GM12892 (cell line): ENCODE measurements around the gene CLRN2.

Experiments used
- POLR2A ChIP-seq: IDR thresholded peaks from 2 replicates; pipeline ENCODE4 v1.6.1; 2011; ENCODE audit warnings: low read depth, low read length, control low read depth
- POLR2AphosphoS5 ChIP-seq: IDR thresholded peaks from 2 replicates; pipeline ENCODE4 v1.6.1; 2011; ENCODE audit warnings: low read depth, low read length, control low read depth
- TAF1 ChIP-seq: IDR thresholded peaks from 2 replicates; pipeline ENCODE4 v1.6.1; 2011; ENCODE audit warnings: low read depth, mild to moderate bottlenecking, control low read depth, low read length, borderline replicate concordance

DNA sequence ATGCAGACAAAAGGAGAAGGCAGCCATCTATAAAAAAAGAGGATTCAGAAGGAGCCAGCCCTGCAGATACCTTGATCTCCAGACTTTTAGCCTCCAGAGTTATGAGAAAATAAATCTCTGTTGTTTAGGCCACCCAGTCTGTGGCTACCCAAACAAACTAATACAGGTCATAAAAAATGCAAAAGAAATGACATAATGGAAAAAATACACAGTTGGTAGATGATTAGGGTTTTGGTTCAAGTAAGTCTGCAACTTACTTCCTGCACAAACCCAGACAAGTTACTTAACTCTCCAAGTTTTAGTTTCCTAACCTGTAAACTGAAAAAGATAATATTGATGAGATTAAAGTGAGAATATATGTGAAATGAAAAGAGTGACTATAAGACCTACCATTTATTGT lies 14.4 kb upstream of the CLRN2 start:
- TF ChIP-seq POLR2AphosphoS5, result no peak
- no peak for TF ChIP-seq TAF1
- TF ChIP-seq POLR2A, result no peak
